Common myeloid progenitor, CD34-positive (primary cell): Measurements from ENCODE around the gene BABAM1.

Experiments used
- CTCF ChIA-PET: fragments of 350-600 bp; sonication (Branson Sonifier 250); formaldehyde crosslinking; loops from one replicate; lab custom pipeline; 2021; ENCODE audit warnings: antibody characterized with exemption; lab: Charles Lee
- POLR2A ChIA-PET: fragments of 350-600 bp; sonication (Branson Sonifier 250); formaldehyde crosslinking; loops from one replicate; lab custom pipeline; 2021; ENCODE audit warnings: antibody characterized with exemption; lab: Charles Lee
- DNase-seq, 3 donors: peaks; one replicate each; pipeline versions ENCODE4 v3.0.0 to v3.0.0-alpha.2; 2013
- H3K27ac ChIP-seq, 2 experiments: 1 replicate in 1 of 2; 2 replicates in 1 of 2; pipeline ENCODE4 v1.7.0; 2013; ENCODE audit warnings: inconsistent platforms in 2 of 2, low read length in 2 of 2, mild to moderate bottlenecking in 2 of 2, low read depth in 1 of 2, moderate library complexity in 1 of 2; ENCODE audit not compliant: severe bottlenecking in 2 of 2, insufficient read depth in 1 of 2, poor library complexity in 1 of 2
- H3K27me3 ChIP-seq, 5 experiments: replicated peaks in 2 of 5; 1 replicate in 3 of 5; 2 replicates in 2 of 5; pipeline versions ENCODE4 v1.6.1 to v1.7.0; 2013; ENCODE audit warnings: low read length in 4 of 5, mild to moderate bottlenecking in 2 of 5, moderate library complexity in 2 of 5, inconsistent platforms in 1 of 5; ENCODE audit not compliant: insufficient read depth in 5 of 5, control insufficient read depth in 4 of 5
- H3K36me3 ChIP-seq, 4 experiments: 1 replicate in 2 of 4; 2 replicates in 2 of 4; pipeline versions ENCODE4 v1.6.1 to v1.7.0; 2013; ENCODE audit warnings: low read length in 3 of 4, control low read depth in 1 of 4, mild to moderate bottlenecking in 1 of 4; ENCODE audit not compliant: control insufficient read depth in 4 of 4, insufficient read depth in 4 of 4
- H3K4me1 ChIP-seq, 4 experiments: 1 replicate in 3 of 4; 2 replicates in 1 of 4; pipeline versions ENCODE4 v1.6.1 to v1.7.1; 2013; ENCODE audit warnings: low read length in 3 of 4, mild to moderate bottlenecking in 3 of 4, control low read depth in 1 of 4, inconsistent platforms in 1 of 4, moderate library complexity in 1 of 4; ENCODE audit not compliant: control insufficient read depth in 4 of 4, insufficient read depth in 4 of 4; ENCODE audit errors: control extremely low read depth in 1 of 4
- H3K4me3 ChIP-seq, 7 experiments: 1 replicate in 4 of 7; 2 replicates in 3 of 7; pipeline versions ENCODE4 v1.5.1 to v1.7.0; 2013; ENCODE audit warnings: mild to moderate bottlenecking in 7 of 7, low read length in 6 of 7, moderate library complexity in 6 of 7, inconsistent platforms in 2 of 7, low read depth in 2 of 7, control low read depth in 1 of 7; ENCODE audit not compliant: insufficient read depth in 4 of 7, control insufficient read depth in 1 of 7; ENCODE audit errors: extremely low read depth in 1 of 7
- H3K9me3 ChIP-seq, 5 experiments: 1 replicate in 4 of 5; 2 replicates in 1 of 5; pipeline versions ENCODE4 v1.6.1 to v1.7.1; 2013; ENCODE audit warnings: low read length in 4 of 5, mild to moderate bottlenecking in 2 of 5, inconsistent platforms in 1 of 5, low read depth in 1 of 5, moderate library complexity in 1 of 5; ENCODE audit not compliant: control insufficient read depth in 4 of 5, insufficient read depth in 2 of 5; ENCODE audit errors: control extremely low read depth in 1 of 5
- WGBS: methylation state at CpG from one replicate; pipeline ENCODE4 v1.1.5; 2013; ENCODE audit not compliant: insufficient coverage; 5-methylcytosine and 5-hydroxymethylcytosine counted together

The BABAM1 gene

GRCh38 chr19:17229890-17230289 lies 37.4 kb upstream of the BABAM1 start:
- Histone ChIP-seq H3K36me3 (peaks cover 0 to 29% (median 14%) of the 10 kb centered on the region in 4 experiments), H3K4me3 (no peak overlapping the region), H3K27me3 (no peaks in the 10 kb centered on the region), H3K27ac (no peak overlapping the region), H3K9me3 (no peaks in the 10 kb centered on the region), H3K4me1 (peaks cover 0 to 19% (median 12%) of the 10 kb centered on the region in 4 experiments)
- WGBS, result 100% methylated on average over 3 of the region's 3 CpGs
- ChIA-PET CTCF (no interaction called here), POLR2A (no interaction called here)
- no peak for DNase-seq

- no peak overlapping the region for H3K4me3 ChIP-seq
- H3K9me3 ChIP-seq, result no peaks in the 10 kb centered on the region
- ChIA-PET POLR2A (no interaction called here), CTCF (no interaction called here)
- peaks cover 0 to 18% (median 13%) of the 10 kb centered on the region in 4 experiments for H3K4me1 ChIP-seq
- no peaks in the 10 kb centered on the region for H3K27me3 ChIP-seq
- no peak overlapping the region for H3K27ac ChIP-seq
- no peak for DNase-seq
- WGBS, result 95% methylated on average over 25 of the region's 25 CpGs
- peaks cover 0 to 29% (median 14%) of the 10 kb centered on the region in 4 experiments for H3K36me3 ChIP-seq
Observed at GRCh38 chr19:17232258-17232657, 35.0 kb upstream of the BABAM1 start.

- Histone ChIP-seq H3K36me3 (peaks cover 0 to 31% (median 14%) of the 10 kb centered on the region in 4 experiments), H3K4me3 (peak overlapping the region in 6 of 7 experiments; percentile 43 to 75 (median 63)), H3K27me3 (no peaks in the 10 kb centered on the region), H3K4me1 (peaks cover 0 to 18% (median 13%) of the 10 kb centered on the region in 4 experiments), H3K27ac (peak overlapping the region in 1 of 2 experiments; percentile 66), H3K9me3 (no peaks in the 10 kb centered on the region)
- POLR2A ChIA-PET, result no interaction called here
- CTCF ChIA-PET, result interaction anchor here (1.0 to 2.5 kb wide), 4 partner anchors 8 to 164 kb away, joined by 3 to 12 read pairs (median 9); partner anchors contain the start of gene OCEL1
- peak; percentile 38 to 70 (median 68) for DNase-seq
- 13% methylated on average over 8 of the region's 11 CpGs for WGBS
Observed at GRCh38 chr19:17234911-17235299, 32.3 kb upstream of the BABAM1 start.

- peak; percentile 77 to 84 (median 82) for DNase-seq
- WGBS, result 2% methylated on average over 58 of the region's 80 CpGs
- POLR2A ChIA-PET, result interaction anchor here (0.5 to 0.9 kb wide), 4 partner anchors 15 to 65 kb away, joined by 3 read pairs; partner anchors contain the start of gene BABAM1
Observed at GRCh38 chr19:17235300-17235970, 31.8 kb upstream of the BABAM1 start.

GRCh38 chr19:17235971-17236777 lies 31.1 kb upstream of the BABAM1 start:
- H3K36me3 ChIP-seq, result peaks cover 0 to 28% (median 10%) of the 10 kb centered on the region in 4 experiments
- peaks cover 0 to 18% (median 13%) of the 10 kb centered on the region in 4 experiments for H3K4me1 ChIP-seq
- POLR2A ChIA-PET, result interaction anchor here (0.5 to 0.9 kb wide), 4 partner anchors 16 to 66 kb away, joined by 3 read pairs; partner anchors contain the start of gene BABAM1
- H3K9me3 ChIP-seq, result no peaks in the 10 kb centered on the region
- CTCF ChIA-PET, result interaction anchor here (0.6 to 2.5 kb wide), 10 partner anchors 9 to 590 kb away, joined by 3 to 12 read pairs (median 3); partner anchors contain the start of gene OCEL1
- no CpG with 5 or more reads among the region's 27 CpGs for WGBS
- H3K27me3 ChIP-seq, result no peaks in the 10 kb centered on the region
- DNase-seq, result no peak
- H3K4me3 ChIP-seq, result peak overlapping the region in 5 of 7 experiments; percentile 50 to 75 (median 66)
- no peak overlapping the region for H3K27ac ChIP-seq

More at GRCh38 chr19:17235300-17235970, 31.8 kb upstream of the BABAM1 start:
- CTCF ChIA-PET, result interaction anchor here (0.6 to 2.5 kb wide), 8 partner anchors 9 to 164 kb away, joined by 3 to 12 read pairs (median 4); partner anchors contain the start of gene OCEL1
- Histone ChIP-seq H3K9me3 (no peaks in the 10 kb centered on the region), H3K4me1 (peaks cover 0 to 18% (median 13%) of the 10 kb centered on the region in 4 experiments), H3K36me3 (peaks cover 0 to 33% (median 12%) of the 10 kb centered on the region in 4 experiments), H3K27ac (peak overlapping the region in 1 of 2 experiments; percentile 66), H3K27me3 (no peaks in the 10 kb centered on the region), H3K4me3 (peak overlapping the region; percentile 43 to 75 (median 60))

- no peak for DNase-seq
- H3K36me3 ChIP-seq, result peaks cover 0 to 22% (median 7%) of the 10 kb centered on the region in 4 experiments
- CTCF ChIA-PET, result interaction anchor here (0.6 to 2.5 kb wide), 7 partner anchors 9 to 591 kb away, joined by 3 to 8 read pairs (median 3); partner anchors contain the start of gene BABAM1
- no peak overlapping the region for H3K4me3 ChIP-seq
- peaks cover 0 to 18% (median 13%) of the 10 kb centered on the region in 4 experiments for H3K4me1 ChIP-seq
- 97% methylated on average over 16 of the region's 18 CpGs for WGBS
- POLR2A ChIA-PET, result no interaction called here
- no peak overlapping the region for H3K27ac ChIP-seq
- H3K9me3 ChIP-seq, result no peaks in the 10 kb centered on the region
- H3K27me3 ChIP-seq, result no peaks in the 10 kb centered on the region
Observed at GRCh38 chr19:17236811-17237543, 30.3 kb upstream of the BABAM1 start.
